HUES48 (cell line): Measurements from ENCODE around the gene TMEM190.

ENCODE experiments used
- H3K27ac ChIP-seq: one replicate; pipeline ENCODE4 v1.7.0; 2013; ENCODE audit warnings: low read depth, low read length, inconsistent platforms
- H3K27me3 ChIP-seq: 2 replicates; pipeline ENCODE4 v1.6.1; 2013; ENCODE audit warnings: mild to moderate bottlenecking, low read length; ENCODE audit not compliant: control insufficient read depth, insufficient read depth
- H3K36me3 ChIP-seq: 2 replicates; pipeline ENCODE4 v1.6.1; 2013; ENCODE audit warnings: low read length; ENCODE audit not compliant: control insufficient read depth, insufficient read depth
- H3K4me1 ChIP-seq: 2 replicates; pipeline ENCODE4 v1.6.1; 2013; ENCODE audit warnings: mild to moderate bottlenecking, low read length; ENCODE audit not compliant: control insufficient read depth, insufficient read depth
- H3K4me3 ChIP-seq: 2 replicates; pipeline ENCODE4 v1.5.1; 2013; ENCODE audit warnings: mild to moderate bottlenecking, low read depth, low read length
- H3K9ac ChIP-seq: 2 replicates; pipeline ENCODE4 v1.6.1; 2013; ENCODE audit warnings: mild to moderate bottlenecking, low read depth, low read length, moderate library complexity
- H3K9me3 ChIP-seq: 2 replicates; pipeline ENCODE4 v1.6.1; 2013; ENCODE audit warnings: low read length; ENCODE audit not compliant: control insufficient read depth, insufficient read depth

Gene TMEM190

GRCh38 chr19:55385724-55386492, 9.3 kb downstream of the TMEM190 start, which contains the start of gene RPL28:
TSS of gene RPL28 (plus strand) at chr19:55385932. CDS start at chr19:55386358, 426 bp downstream.
- peak within 1 kb of the TSS; percentile 94 for H3K4me3 ChIP-seq
- H3K27ac ChIP-seq: peak within 1 kb of the TSS; percentile 91
- H3K9me3 ChIP-seq: no peaks in the 10 kb centered on the region
- no peaks in the 10 kb centered on the region; the same call in 1 of the 2 replicates for H3K27me3 ChIP-seq
- H3K36me3 ChIP-seq: peaks cover 39% of the 10 kb centered on the region
- peak within 1 kb of the TSS; percentile 85 for H3K9ac ChIP-seq
- peaks cover 29% of the 10 kb centered on the region for H3K4me1 ChIP-seq

GRCh38 chr19:55386493-55386971, 9.9 kb downstream of the TMEM190 start:
- no peaks in the 10 kb centered on the region; the same call in 1 of the 2 replicates for H3K27me3 ChIP-seq
- H3K36me3 ChIP-seq: peaks cover 39% of the 10 kb centered on the region
- H3K4me1 ChIP-seq: peaks cover 34% of the 10 kb centered on the region
- no peaks in the 10 kb centered on the region for H3K9me3 ChIP-seq
- H3K9ac ChIP-seq: peak overlapping the region; percentile 85
- H3K27ac ChIP-seq: peak overlapping the region; percentile 78
- H3K4me3 ChIP-seq: peak overlapping the region; percentile 94

GRCh38 chr19:55387736-55388497, 11.3 kb downstream of the TMEM190 start:
- H3K9ac ChIP-seq: no peak overlapping the region
- H3K9me3 ChIP-seq: no peaks in the 10 kb centered on the region
- peaks cover 45% of the 10 kb centered on the region for H3K4me1 ChIP-seq
- H3K36me3 ChIP-seq: peaks cover 39% of the 10 kb centered on the region
- H3K27me3 ChIP-seq: no peaks in the 10 kb centered on the region
- peak overlapping the region; percentile 94 for H3K4me3 ChIP-seq
- no peak overlapping the region for H3K27ac ChIP-seq

- Histone ChIP-seq H3K9me3 (no peaks in the 10 kb centered on the region), H3K27me3 (no peaks in the 10 kb centered on the region), H3K4me3 (no peak overlapping the region), H3K4me1 (peaks cover 45% of the 10 kb centered on the region), H3K9ac (no peak overlapping the region), H3K27ac (no peak overlapping the region), H3K36me3 (peaks cover 39% of the 10 kb centered on the region)
These were observed 13.0 kb downstream of the TMEM190 start for GRCh38 chr19:55389386-55390317.

GRCh38 chr19:55390461-55390880, 13.8 kb downstream of the TMEM190 start:
- H3K27me3 ChIP-seq: no peaks in the 10 kb centered on the region
- H3K36me3 ChIP-seq: peaks cover 39% of the 10 kb centered on the region
- H3K9ac ChIP-seq: no peak overlapping the region
- H3K4me1 ChIP-seq: peaks cover 41% of the 10 kb centered on the region
- no peaks in the 10 kb centered on the region for H3K9me3 ChIP-seq
- H3K4me3 ChIP-seq: no peak overlapping the region
- H3K27ac ChIP-seq: peak overlapping the region; percentile 2

GRCh38 chr19:55391191-55391670, 14.6 kb downstream of the TMEM190 start:
- H3K4me1 ChIP-seq: peaks cover 41% of the 10 kb centered on the region
- peaks cover 38% of the 10 kb centered on the region for H3K36me3 ChIP-seq
- H3K27me3 ChIP-seq: no peaks in the 10 kb centered on the region
- no peak overlapping the region for H3K9ac ChIP-seq
- H3K9me3 ChIP-seq: no peaks in the 10 kb centered on the region
- no peak overlapping the region for H3K27ac ChIP-seq
- no peak overlapping the region for H3K4me3 ChIP-seq

- Histone ChIP-seq H3K9ac (no peak overlapping the region), H3K27ac (peak overlapping the region; percentile 76), H3K36me3 (peaks cover 30% of the 10 kb centered on the region), H3K4me3 (no peak overlapping the region), H3K27me3 (no peaks in the 10 kb centered on the region), H3K9me3 (no peaks in the 10 kb centered on the region), H3K4me1 (peaks cover 38% of the 10 kb centered on the region)
These were observed 15.3 kb downstream of the TMEM190 start for GRCh38 chr19:55391702-55392615.

GRCh38 chr19:55392820-55393761, 16.5 kb downstream of the TMEM190 start:
- H3K27ac ChIP-seq: peak overlapping the region; percentile 76
- H3K9me3 ChIP-seq: no peaks in the 10 kb centered on the region
- peaks cover 19% of the 10 kb centered on the region for H3K36me3 ChIP-seq
- peaks cover 28% of the 10 kb centered on the region for H3K4me1 ChIP-seq
- H3K9ac ChIP-seq: no peak overlapping the region
- no peaks in the 10 kb centered on the region for H3K27me3 ChIP-seq
- 0 out of 2 replicates have a peak overlapping the region, but pooled peaks have one; percentile 2 for H3K4me3 ChIP-seq
